Hippocampal formation (tissue), 2 donors: ENCODE results near the gene MRPS12.

Experiments
- DNase-seq, 2 donors: peaks; one replicate each; lab custom pipeline; 2025; lab: John Stamatoyannopoulos, UW

MRPS12 gene

DNA sequence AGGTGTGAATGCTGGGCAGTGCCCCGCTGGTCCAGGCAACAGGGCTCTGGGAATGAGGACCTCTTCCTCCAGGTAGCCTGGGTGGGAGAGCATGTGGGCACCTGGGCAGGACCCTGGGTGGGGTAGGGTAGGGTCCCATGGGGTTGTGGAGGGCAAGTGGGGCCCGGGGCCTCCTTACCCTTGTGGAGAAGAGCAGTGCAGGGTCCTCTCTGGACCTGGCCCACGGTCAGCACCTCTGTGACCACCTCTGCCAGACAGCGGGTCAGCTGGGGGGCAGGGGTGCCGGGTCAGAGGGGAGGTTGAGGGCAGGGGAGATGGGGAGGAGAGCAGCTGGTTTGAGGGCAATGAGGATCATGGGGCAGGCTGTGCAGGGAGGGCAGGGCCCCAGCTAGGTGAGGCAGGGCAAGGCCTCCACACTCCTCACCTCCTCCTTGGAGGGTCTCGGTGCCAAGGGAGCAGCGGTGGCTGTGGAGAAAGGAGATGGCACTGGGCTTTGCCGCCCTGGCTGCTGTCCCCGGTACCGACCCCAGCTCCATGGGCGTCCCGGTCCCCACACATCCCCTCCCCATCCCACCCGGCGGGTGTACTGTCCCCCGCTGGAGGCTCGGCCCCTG lies 19.2 kb upstream of the MRPS12 start:
- DNase-seq, result no peak

DNA sequence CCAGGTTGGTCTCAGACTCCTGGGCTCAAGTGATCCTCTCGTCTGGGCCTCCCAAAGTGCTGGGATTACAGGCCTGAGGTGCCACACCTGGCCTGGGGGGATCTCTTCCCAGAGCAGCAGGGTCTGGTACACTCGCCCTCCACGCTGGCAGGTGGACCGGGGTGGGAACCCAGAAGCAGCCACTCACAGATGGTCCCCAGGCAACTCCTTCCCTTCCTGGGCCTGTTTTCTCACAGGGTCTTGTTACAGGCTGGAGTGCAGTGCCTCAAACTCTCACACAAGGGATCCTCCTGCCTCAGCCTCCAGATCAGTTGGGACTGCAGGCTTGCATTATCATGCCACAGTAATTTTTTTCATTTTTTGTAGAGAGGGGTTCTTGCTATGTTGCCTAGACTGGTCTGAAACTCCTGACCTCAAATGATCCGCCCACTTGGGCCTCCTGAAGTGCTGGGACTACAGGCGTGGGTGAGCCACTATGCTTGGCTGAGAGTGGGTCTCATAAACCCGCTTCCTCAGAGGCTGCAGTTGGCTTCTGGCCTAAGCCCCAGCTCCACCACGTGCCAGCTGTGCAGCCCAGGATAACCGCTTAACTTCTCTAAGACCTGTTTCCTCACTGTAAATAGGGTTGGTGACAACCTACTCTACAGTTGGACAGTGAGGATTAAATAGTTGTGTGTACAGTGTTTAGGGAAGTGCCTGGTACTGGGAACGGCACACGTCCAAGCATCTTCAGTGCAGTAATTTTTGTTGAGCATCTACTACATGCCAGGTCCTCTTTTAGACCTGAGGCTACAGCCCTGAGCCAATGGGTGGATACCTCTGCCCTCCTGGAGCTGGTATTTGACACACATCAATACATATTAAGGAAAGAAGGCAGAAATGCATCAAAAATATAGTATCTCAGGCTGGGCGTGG lies 17.9 kb upstream of the MRPS12 start:
- DNase-seq, result no peak

DNA sequence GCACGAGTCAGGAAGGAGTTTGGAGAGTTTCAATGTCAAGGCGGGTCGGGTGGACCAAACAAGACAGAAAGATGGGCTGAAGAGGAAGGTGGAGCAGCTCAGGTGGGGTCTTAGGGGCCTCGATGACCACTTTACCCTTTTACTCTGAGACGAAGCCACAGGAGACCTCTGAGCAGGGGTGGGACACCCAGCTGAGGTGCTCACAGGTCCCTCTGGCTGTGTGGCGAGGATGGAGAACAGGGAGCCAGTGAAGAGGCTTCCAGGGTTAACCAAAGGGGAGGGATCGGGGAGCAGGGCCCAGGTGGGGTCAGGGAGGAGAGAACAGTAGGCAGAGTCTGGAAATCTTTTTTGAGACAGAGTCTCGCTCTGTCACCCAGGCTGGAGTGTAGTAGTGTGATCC lies 16.8 kb upstream of the MRPS12 start:
- DNase-seq, result no peak

DNA sequence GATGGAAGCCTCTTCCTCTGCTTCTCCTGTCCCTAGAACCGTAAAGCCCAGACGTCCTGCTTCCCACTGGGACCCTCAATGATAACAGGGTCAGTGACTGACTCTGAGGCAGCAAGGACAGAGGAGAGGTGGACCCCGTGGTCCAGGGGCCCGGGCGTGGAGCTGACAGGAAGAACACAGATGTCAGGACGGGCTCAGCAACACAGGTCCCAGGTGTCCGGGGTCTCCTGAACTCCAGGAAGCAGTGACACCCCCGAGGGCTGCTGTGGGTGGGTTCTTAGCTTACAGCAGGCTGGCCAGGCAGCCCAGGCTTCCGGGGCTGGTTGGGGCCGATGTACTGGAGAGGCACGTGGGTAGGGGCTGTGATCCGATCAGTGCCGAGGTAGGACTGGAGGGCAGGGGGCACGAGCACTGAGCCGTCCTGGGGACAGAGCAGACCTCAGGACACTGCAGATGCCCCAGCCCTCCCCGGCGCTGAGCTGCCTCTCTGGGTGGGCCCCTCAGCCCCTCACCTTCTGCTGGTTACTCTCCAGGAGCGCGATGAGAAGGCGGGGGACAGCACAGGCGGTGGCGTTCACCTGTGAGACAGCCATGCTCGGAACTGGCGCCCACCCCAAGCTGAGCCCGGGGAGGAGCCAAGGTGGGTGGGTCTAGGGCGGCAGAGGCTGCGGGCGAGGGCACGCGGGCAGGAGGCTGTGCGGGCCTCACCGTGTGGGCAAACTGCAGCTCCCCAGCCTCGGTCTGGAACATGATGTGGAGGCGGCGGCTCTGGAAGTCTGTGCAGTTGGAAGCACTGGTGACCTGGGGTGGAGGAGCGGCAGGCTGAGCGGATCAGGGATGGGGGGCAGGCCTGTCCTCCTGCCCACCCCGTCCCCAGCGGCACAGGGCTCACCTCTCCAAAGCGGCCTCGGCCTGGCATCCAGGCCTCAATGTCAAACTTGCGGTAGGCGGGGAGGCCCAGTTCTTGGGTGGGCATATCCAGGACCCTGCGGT lies 15.1 kb upstream of the MRPS12 start:
- no peak for DNase-seq

DNA sequence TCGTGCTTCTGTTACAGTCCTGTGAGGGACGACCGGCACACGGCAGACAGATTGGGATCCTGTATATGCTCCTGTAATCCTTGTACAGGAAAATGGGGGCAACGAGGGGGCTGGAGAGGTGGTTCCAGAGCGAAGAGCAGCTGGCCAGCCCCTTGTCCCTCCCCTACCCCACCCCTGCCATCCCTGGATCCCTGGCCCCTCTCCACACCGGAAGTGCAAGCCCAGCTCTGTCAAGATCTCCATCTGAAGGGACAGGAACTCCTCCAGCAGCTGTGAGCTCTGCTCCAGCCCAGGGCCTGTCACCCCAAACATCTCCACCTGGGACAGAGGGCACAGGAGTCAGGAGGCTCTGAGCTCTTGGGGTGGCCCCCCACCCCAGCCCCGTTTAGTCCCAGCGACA lies 13.2 kb upstream of the MRPS12 start:
- DNase-seq, result no peak

DNA sequence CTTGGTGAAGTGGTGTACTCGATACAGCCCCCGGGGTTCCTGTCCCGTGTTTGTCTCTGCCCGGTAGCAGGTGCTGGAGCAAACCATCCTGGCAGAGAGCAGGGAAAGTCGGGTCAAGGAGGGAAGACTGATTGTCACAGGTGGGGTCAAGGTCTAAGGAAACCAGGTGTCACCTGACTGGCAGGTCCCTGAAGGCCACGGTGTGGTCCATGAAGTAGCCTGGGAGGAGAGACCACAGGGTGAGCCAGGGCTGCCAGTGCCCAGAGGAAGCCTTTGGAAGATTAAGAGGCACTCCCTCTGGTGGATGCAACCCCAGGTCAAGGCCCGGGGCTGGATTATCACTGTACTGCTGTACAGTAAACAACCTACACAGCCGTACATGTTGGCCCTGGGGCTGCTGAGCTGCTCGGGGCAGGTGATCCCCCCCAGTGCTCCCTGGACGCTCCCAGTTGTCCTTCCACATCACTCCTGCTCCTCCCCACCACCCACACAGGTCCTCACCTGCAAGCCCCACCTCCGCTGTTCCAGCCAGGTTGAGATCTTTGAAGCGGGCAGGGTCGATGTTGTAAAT lies 12.7 kb upstream of the MRPS12 start:
- DNase-seq, result no peak

DNA sequence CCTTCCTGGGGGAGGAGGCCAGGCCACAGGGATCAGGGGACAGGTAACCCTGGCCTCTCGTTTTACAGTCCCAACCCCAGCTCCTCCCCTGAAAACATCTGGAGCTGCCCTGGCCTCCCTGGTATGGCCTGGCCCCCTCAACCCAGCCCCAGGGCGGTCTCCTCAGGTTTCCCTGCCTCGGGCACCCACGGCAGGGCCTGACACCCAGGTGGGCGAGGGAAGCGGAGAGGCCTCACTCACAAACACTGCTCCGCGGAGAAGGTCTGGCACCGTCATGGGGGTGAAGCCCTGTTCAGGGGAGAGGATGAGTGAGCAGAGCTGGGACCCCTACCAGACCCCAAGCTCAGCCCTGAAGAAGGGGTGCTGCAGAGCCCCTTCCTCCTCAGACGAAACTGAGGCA lies 12.2 kb upstream of the MRPS12 start:
- DNase-seq, result no peak

DNA sequence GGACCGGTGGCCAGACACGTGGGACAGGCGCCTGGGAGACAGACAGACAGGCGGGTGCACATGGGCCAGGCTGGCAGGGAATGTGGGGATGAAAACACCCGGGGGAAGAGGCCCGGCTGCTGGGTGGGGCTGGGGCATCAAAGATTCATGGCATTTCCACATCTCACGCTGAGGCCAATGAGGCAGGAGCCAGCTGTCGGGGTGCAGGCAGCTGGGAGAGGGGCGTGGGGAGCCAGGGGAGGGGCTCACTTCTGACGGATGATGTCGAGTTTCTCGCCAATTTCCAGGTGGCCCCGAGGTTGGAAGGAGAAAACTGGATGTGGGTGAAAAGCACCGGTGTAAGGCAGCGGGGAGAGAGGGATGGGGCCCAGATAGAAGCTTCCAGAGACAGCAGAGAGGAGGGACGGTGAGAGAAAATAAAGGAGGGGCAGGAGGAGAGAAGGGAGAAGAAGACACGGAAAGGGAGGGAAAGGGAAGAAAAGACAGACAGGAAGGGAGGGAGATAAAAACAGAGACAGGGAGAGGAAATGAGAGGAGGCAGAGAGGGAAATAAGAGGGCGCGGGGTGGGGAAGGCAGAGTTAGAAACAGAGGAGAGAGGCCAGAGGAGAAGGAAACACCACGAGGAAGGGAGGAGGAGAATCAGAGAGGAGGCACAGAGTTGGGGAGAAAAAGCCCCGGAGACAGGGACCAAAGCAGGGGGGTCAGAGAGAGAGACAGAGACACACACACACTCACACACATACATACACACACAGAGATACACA lies 10.7 kb upstream of the MRPS12 start:
- no peak for DNase-seq

DNA sequence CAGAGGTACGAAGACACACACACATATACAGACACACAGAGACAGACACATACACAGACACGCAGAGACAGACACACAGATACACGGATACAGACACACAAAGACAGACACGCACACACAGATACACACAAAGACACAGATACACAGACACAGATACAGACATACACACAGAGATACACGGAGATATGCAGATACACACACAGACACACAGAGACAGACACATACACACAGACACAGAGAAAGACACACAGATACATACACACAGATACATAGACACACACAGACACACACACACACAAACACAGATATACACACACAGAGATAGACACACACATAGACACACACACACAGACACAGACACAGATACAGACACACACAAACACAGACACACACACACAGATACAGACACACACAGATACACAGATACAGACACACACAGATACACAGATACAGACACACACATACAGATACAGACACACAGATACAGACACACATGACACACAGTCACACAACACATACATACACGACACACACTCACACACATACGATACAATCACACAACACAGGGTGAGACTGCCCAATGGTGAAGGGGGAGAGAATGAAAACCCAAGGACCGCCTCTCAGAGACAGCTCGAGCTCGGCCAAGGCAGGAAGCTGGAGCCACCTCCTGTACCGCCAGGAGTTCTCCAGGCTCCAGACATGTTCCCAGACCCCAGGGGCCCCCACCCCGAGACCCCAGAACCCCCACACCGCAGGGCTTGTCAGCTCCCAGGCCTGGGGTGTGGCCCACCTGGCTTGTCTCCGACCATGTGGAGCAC lies 9.9 kb upstream of the MRPS12 start:
- DNase-seq, result no peak

DNA sequence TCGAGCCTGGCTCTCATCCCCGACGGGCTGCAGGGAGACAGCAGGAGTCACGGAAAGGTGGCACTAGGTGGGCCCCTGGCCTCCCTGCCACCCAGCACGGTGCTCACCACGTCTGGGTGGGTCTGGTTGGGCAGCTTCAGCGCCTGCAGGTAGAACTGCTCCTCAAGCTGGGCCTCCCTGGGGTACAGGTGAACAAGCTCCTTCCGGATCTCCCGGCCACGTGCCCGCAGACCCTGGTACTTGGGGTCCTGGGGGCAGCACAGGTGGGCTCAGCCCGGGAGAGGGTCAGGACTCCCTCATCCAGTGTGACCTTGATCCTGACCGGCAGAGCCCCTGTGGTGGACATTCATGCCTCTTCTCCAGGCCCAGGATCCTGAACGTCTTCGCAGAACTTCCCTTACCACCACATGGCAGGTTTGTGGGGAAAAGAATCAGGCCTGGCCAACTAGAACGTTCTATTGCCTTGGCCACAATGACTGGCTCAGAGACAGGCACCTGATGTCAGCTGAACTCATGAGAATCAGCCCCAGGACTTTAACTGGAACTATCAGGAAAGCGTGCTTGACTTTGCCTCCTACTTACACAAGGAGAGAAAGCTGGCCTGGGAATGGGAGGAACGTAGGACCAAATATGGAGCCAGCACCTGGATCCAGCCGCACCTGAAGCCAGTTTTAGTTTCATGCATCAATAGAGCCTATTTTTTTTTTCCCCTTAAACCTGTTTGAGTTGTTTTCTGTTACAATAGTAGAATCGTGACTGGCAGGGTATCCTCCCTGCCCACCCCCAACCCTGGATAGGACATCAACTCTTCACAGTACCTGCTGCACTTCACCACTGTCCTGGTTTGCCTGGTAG lies 9.1 kb upstream of the MRPS12 start:
- no peak for DNase-seq

DNA sequence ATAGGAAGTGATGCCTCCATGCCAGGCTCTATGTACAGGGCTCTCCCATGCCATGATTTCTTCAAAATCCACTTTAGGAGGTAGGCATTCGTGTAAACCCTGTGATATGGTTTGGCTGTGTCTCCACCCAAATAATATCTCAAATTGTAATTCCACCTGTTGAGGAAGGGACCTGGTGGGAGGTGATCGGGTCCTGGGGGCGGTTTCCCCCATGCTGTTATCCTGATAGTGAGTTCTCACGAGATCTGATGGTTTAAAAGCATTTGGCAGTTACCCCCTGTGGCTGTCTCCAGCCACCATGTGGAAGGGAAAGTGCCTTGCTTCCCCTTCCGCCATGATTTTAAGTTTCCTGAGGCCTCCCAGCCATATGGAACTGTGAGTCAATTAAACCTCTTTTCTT lies 8.3 kb upstream of the MRPS12 start:
- DNase-seq, result no peak

DNA sequence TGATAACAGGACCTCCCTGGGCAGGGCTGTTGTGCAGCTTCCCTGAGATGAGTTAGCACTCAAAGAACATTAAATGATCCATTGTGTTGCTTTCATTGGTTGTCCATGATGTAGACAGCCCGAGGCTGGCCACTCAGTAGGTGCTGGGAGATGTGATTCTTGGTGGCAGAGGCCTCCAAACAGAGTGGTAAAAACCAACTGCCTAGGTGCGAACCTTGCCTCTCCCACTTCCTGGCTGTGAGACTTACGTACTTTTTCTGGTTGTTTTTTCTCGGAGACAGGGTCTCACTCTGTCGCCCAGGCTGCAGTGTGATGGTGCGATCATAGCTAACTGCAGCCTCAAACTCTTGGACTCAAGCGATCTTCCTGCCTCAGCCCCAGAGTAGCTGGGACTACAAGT lies 6.4 kb upstream of the MRPS12 start:
- no peak for DNase-seq

DNA sequence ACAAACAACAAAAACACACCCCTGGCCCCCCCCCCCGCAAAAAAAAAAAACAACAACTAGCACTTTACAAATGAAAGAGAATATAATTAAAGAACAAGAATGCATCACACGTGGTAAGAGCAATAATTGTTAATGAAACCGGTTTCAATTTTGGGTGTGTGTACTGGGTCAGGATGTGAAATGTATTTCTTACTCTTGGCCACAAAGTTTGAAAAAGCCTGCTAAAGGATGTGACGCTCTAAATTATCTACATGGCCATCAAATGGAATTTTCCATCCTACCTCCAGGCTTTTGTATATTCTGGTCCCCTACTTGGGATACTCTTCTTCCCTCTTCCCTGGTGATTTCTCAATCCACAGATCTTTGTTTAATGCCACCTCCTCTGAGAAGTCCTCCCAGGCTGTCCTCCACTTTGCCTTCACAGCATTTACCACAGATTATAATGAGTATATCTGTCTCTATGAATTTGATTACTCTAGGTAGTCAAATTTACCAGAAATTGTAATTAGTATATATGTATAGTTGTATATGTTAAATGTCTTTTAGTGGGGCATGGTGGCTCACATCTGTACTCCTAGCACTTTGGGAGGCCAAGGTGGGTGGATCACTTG lies 2.2 kb upstream of the MRPS12 start:
- no peak for DNase-seq

DNA sequence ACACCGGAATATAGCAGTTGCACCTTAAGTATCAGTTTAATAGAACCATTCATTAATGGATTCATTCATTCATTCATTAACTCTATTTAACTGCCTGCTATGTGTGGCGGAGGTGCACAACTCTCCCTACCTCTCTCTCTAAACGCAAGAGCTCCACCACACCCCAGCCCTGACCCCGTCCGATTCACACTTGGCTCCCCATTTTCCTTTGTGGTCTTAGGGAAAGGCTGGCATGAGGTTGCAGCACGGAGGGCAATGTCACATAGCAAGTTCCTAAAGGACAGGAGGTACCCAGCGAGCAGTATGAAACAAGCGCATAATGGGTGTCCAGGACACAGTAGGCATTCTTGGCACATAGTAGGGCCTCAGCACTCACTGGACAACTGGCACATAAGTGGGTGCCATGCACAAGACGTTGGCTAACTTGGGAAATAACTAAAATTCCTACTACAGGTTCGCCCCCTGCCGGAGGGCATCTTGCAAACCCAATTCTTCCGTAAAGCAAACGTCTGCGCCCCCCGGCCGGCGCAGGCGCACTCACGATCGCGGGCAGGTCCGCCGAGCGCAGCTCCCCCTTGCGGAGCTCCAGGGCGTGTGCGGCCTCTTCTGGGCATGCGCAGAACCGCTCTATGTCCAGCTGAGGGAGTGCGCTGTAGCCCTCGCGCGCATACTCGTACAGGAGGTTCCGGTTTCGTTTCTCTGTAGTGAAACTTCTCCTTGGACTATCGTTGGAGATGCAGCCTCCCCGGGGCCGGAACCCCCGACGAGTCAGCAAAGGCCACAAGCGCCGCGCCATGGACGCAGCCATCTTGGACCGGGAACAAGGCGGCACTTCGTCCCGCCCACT lies 592 bp upstream of the MRPS12 start, which contains the start of gene SARS2:
Gene SARS2 (minus strand): TSS at position 835 of the 847 bp plus-strand sequence. CDS start 27 bp downstream, at position 808.
- DNase-seq, result peak; percentile 95 to 98

DNA sequence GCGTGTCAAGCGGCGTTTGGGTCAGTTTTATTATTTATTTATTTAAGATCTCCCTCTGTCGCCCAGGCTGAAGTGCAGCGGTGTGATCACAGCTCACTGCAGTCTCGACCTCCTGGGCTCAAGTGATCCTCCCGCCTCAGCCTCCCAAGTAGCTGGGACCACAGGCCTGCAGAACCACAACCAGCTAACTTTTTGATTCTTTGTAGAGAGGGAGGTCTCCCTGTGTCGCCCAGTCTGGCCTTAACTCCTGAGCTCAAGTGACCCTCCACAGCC lies 713 bp downstream of the MRPS12 start:
- DNase-seq, result no peak

DNA sequence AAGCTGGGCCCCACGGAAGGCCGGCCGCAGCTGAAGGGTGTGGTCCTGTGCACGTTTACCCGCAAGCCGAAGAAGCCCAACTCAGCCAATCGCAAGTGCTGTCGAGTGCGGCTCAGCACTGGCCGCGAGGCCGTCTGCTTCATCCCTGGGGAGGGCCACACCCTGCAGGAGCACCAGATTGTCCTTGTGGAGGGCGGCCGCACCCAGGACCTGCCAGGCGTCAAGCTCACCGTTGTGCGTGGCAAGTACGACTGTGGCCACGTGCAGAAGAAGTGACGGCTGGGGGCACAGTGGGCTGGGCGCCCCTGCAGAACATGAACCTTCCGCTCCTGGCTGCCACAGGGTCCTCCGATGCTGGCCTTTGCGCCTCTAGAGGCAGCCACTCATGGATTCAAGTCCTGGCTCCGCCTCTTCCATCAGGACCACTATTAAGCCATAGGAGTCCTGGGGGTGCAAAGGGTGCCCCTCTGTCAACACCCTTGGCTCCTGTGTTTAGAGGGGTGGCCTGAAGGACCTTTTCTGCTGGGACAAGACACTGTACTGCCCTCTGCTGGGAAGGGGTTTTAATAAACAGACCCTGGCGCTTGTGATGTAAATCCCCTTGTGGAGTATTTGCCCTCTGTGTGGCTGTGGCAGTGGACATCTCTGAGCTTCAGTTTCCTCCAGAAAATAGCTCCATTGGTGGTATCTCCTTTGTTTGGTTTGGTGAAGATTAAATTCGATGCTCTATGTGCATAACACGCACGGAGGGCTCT lies 1.9 kb downstream of the MRPS12 start:
- DNase-seq, result no peak

DNA sequence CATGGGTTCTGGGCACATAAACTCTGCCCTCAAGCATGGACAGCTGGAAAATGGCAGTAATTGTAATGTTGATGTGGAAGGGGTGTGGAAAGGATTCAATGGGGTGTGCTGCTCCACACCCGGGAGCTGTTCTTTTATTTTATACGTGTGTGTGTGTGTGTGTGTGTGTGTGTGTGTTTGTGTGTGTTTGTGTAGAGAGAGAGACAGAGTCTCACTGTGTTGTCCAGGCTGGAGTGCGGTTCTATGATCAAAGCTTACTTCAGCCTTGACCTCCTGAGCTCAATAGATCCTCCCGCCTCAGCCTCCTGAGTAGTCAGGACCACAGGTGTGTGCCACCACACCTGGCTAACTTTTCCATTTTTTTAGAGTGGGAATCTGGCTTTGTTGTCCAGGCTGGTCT lies 2.8 kb downstream of the MRPS12 start:
- no peak for DNase-seq
